HG03520 (cell line): ENCODE data around the gene EVI5.

Experiments used
- ATAC-seq: cut with Tn5 transposase; IDR thresholded peaks from one replicate; pipeline ENCODE4 v1.9.1; 2021; ENCODE audit warnings: mild to moderate bottlenecking, moderate library complexity; ENCODE audit not compliant: unreplicated experiment

Gene EVI5

DNA sequence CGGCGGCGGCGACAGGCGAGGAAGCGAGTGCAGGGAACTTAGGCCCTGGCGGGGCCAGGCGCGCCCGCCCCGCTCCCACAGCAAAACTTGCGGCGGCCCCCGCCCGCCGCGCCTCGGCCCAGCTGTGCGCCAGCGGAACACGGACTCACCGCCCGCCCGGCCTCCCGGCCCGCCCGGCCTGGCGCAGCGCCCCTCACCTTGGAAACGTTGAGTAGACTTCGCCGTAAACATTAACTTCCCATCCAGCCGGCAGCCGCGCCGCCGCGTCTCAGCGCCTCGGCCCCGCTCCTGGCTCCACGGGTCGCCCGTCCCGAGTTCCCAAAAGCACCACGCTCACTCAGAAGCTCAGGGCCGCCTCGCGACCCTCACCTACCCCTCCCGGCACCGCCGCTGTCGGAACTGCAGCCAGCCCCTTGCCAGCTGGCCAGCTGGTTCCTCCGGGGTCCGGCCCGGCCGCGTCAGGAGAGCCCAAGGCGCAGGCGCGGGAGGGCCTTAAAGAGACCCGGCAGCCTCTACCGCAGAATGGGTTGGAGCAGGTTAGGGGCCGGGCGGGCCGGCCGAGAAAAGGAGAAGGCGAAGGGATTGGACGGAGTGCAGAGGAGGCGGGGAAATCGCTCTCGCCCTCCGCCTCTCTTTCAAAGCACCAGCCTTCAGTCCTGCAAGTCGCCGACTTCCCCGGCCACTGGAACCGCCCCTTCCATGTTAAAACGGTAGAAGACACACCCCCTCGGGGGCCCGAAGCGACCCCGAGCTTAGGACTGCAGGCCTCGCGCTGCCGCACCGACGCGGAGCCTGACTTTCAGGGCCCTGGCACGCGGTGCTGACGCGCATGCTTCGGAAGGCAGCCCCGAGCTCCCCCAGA lies at the start of gene EVI5:
Gene EVI5, minus strand, starts transcription at position 470 of the 862 bp plus-strand sequence. CDS start 48,562 bp downstream, outside the sequence.
- peak; percentile 91 for ATAC-seq

DNA sequence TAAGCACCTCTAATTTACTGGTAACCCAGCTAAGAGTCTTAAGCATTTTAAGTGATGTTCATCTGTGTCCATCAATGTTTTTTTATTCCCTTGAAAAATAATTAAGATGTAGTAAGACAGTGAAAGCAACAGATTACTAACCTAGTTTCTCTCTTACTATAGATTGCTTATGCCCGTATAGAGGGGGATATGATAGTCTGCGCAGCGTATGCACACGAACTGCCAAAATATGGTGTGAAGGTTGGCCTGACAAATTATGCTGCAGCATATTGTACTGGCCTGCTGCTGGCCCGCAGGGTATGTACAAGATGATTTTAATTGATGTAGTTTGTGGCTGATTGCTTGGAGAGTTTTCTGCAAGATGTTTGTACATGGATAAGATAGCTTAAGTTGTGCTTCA lies 49.7 kb upstream of the EVI5 start:
- ATAC-seq, result no peak

DNA sequence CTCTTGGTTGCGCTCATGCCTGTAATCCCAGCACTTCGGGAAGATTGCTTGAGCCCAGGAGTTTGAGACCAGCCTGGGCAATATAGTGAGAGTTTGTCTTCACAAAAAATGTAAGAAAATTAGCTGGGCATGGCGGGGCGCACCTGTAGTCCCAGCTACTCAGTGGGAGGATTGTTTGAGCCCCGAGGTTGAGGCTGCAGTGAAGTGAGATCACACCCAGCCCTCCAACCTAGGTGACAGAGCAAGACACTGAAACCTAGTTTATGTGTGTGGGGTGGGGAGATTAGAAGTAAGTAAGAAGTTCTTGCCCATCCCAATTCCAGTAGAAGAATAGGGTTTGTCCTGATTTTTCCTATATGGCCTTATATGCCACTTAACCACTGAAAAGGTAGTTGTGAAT lies 48.9 kb upstream of the EVI5 start:
- ATAC-seq, result no peak

DNA sequence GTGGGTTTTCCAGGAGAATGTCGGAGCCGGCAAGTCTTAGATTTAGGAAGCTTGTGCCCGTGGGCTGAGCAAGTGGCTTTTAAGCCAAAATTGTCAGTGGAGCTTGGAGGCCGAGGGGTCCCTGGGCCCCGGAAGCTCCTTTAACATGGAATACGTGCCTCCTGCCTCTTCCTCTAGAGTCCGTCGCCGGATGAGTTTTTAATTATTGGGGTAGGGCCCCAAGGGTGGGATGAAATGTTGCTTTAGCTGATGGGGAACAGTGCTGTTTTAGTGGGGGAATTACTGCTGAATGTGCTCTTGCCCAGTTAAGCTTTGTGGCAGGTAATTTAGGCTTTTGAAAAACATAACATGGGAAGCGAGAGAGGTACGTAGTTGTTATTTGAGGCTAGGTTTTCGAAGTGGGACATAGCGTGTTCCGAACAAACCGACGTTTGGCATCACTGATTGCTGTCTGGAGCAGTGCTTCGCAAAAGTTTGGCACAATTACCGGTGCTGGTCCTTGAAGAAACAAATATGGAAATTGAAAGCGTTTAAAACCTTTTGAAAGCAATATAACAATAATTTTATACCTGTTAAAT lies 47.7 kb upstream of the EVI5 start:
- no peak for ATAC-seq

DNA sequence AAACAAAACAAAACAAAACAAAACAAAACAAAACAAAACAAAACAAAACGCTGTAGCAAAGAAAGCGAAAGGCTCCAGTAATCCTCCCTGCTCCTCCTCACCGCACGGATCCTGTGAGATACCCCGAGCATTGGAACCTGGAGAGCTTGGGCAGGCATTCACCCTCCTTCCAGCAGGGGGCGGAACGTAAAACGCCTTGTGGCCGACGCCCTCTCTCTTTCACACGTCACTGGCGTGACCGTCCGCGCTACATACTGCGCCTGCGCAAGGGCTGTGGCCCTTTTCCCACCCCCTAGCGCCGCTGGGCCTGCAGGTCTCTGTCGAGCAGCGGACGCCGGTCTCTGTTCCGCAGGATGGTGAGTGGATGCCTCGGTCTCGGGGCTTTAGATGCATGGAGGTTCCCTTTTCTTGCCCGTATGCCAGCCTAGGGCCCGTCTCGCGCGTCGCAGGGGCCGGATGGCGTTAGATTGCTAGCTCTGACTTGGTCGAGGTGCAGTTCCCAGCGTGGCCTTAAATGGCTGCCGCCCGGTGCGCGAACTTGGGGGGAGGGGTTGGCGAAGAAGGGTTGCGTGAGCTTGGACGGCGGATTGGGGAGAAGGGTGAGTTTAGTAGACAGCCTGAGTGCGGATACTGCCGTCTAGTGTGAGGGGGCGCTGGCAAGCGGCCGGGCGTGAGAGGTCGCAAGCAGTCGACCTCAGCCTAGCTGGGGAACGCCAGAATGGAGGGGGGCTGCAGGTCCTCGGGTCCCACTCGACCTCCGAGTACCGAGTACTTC lies 47.0 kb upstream of the EVI5 start, which contains the start of gene RPL5:
Gene RPL5, plus strand, starts transcription at position 279 of the 775 bp plus-strand sequence. Its CDS starts 75 bp downstream, at position 354.
- peak; percentile 89 for ATAC-seq

DNA sequence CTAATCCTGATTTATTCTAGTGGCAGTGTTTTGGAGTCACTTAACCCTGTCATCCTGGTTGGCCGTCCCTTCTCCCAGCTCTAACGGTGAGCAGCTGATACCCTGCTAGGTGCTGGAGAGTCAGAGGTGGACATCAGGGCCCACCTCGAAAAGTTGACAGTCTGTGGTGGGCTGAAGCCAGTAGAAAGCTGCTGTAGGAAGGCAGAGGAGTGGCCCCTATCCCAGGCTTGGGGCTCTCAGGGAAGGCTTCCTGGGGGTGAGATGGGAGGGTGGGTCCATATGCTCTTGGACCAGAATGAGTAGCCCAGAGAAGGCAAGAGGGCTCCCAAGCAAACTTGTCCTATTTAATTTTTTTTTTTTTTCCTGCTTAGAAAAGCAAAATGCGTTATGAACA lies 46.5 kb upstream of the EVI5 start:
- no peak for ATAC-seq

DNA sequence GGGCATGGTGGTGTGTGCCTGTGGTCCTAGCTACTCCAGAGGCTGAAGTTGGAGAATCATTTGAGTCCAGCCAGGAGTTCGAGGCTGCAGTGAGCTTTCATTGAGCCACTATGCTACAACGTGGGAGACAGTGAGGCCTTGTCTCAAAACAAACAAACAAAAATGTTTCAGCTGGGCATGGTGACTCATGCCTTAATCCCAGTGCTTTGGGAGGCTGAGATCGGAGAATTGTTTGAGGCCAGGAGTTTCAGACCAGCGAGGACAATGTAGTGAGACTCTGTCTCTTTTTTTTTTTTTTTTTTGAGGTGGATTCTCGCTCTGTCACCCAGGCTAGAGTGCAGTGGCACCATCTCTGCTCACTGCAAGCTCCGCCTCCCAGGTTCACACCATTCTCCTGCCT lies 41.9 kb upstream of the EVI5 start:
- ATAC-seq, result no peak

DNA sequence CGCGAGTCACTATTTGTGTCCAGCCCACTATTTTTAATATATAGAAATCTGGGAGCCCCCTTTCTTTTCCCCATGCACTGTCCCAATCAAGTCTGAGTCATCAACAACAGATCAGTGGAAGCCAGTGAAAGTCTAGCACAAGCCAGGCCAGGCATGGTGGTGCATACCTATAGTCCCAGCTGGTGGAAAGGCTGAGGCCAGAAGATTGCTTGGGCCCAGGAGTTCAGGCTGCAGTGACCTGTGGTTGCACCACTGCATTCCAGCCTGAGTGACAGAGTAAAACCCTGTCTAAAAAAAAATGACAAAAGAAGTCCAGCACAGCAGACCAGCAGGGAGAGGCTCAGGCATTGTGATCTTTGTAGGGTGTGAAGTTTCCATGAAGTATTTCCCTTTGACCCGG lies 38.0 kb upstream of the EVI5 start:
- ATAC-seq, result no peak

DNA sequence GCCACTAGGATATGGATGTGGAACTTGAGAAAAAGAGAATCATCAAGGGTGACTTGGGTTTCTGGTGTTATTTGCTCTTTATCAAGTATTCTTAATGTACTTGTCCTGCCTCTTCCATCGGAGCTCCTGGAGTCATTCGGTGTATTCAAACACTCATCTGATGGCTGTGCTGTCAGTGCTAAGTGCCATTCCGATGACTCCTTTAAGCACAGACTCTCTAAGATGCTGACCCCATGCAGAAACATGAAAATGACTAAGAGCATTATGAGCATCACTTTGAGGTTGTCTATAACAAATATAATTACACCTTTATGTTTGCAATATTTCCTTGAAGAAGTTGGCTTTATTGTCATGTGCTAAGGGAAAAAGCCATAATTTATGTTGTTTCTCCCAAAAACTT lies 35.6 kb upstream of the EVI5 start:
- ATAC-seq, result no peak

DNA sequence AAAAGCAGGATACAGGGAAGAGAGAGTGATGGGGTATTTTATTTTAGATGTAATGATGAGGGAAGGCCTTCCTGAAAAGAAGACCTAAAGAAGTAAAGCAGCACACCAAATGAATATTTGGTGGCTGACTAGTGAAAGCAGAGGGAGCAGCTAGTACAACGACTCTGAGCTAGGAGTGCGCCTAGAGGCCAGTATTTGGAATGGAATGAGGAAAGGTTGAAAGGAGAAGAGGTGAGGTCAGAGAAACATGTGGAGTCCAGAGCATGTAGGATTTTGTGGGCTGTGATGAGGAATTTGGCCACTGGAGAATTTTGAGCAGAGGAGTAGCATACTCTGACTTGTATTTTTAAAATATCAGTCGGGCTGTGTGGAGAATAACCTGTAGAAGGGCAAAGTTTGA lies 35.1 kb upstream of the EVI5 start:
- no peak for ATAC-seq

DNA sequence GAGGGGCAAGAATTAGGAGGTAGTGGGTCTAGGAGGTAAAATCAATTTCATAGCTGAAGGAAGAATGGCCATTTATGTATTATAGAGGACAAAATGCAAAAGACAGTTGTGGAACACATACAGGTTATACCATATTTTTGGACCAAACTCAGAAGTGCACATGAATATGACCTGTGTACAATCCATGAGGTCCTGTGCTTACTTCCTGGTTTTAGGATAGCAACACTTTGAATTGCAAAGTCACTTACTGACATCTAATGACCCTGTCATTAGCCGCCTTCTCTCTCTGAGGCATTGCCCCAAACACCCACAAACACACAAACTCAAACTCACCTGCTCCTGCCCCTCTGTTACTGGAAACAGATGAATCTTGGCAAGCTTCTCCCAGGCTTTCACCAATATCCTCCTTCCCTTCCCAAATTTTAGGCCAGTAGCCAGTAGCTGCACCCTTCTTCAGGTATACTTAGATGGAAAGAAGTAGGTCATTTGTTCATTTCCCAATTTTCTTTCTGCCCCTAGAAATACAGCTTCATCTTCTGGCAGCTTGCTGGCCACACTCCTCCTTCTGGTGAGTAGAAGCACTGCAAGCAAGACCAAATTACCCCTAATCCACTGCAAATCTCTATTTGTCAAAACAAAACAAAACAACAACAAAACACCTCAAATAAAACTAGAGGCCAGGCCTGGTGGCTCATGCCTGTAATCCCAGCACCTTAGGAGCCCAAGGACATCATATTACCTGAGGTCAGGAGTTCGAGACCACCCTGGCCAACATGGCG lies 33.3 kb upstream of the EVI5 start:
- ATAC-seq, result no peak

DNA sequence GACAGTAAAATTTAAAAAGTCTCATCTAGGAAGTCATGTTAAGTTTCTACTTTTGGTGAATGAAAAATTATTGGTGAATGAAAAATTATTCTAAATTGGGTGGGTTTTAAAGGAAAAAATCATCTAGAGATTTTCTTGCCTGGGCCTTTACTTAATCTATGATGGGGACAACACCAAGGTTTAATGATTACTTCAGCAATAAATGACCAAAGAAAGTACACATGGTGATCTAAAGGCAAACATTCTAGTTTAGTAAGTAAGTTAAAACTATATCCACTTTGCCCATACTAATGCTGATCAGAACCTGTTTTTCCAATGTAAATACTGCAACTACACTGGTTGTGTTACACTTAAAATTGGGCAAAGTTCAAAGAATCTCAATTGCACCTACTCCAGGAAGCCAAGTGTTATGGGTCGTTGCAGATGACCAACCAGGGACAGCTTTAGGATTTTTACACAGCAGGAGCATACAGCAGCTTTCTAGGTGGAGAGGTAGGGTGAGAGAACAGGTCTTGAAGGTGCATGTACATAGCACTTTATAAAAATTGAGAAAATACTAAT lies 32.3 kb upstream of the EVI5 start:
- ATAC-seq, result no peak

DNA sequence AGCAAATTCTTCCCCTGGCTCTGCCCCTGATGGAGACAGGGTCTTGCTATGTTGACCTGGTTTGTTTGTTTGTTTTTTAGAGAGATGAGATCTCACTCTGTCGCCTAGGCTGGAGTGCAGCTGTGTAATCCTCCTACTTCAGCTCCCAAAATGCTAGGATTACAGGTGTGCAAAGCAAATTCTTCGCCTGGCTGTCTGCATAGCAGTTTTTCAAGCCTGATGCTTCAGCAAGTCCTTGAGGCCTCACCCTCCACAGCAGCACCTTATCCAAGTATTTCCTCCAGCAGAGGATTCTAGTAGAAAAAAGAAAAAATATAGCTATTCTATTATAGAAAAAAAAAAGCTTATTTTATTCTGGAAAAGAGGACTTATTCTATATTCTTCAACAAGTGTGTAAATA lies 31.8 kb upstream of the EVI5 start:
- no peak for ATAC-seq

DNA sequence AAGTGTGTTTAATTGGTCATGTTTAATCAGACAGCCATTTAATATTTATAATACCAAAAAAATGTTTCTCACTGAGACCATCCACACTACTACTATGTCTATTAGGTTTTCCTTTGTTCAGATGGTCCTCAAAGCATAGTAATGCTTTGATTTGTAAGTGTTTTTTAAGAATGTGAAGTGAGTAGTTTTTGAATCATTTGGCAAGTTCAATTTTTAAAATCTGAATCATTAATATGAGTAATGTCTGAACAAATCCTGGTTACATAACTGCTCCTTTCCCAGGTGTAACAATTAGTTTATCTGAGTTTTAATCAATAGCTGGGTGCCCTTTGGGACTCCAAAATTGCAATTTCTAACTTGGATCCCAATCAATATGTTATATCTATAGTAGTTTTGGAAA lies 23.5 kb upstream of the EVI5 start:
- ATAC-seq, result no peak

DNA sequence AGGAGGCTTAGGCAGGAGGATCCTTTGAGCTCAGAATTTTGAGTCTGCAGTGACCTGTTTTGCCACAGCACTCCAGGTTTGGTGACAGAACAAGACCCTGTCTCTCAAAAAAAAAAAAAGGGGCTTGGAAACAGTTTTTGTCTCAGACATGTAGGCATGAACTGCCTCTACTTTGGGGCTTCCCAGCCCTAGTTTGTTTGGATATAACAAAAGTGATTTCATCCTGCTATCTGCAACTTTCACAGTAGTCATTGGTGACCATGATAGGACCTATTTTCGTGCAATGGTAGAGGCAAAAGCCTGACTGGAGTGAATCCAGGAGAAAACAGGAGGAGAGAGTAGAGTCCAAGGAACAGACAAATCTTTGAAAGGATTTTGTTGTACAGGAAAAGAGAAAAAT lies 20.3 kb upstream of the EVI5 start:
- ATAC-seq, result no peak

DNA sequence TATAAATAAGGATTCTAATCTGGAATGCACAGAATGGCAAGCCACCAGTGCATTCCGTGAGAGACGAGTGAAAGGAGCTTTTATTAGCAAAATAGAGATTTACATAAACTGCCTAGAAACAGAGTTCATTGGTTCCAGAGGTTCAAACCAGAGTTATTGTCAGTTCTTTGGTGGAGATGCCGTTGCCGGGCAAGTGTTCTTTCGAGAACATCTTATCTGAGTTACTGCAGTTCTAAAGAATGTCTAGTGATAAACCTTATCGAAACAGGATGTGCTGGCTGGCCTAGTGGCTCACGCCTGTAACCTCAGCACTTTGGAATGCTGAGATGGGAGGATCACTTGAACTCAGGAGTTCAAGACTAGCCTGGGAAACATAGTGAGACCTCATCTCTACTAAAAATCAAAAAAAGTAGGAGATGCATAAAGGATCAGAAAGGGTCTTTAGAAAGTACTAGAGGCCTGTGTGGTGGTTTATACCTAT lies 19.9 kb upstream of the EVI5 start:
- ATAC-seq, result peak; percentile 50

DNA sequence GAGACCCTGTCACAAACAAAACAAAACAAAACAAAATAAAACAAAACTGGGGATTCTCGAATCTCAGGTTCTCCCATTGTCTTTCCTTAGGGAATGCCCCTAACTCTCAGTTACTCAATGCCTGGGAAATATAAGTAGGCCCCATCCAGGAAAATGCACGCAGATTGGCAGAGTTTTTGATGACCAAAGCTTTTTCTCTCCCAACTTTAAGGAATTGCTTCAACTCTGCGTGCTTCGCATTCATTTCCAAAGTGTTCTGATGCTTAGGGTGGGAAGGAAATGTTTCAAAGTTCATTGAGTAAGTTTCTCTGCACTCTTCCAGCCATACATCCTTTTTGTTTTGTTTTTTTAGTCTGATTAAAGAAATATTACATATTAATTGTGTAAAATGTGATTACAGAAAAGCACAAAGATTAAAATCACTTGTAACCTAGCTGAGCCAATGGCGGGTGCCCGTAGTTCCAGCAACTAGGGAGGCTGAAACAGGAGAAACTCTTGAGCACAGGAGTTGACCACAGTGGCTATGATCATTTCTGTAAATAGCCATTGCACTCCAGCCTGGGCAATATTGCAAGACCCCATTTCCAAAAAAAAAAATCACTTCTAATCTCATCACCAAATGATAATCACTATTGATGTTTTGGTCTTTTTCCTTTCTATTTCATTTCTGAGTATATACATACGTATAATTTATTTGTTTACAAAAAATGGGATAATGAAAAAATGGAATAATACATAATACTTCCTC lies 18.4 kb upstream of the EVI5 start:
- no peak for ATAC-seq

DNA sequence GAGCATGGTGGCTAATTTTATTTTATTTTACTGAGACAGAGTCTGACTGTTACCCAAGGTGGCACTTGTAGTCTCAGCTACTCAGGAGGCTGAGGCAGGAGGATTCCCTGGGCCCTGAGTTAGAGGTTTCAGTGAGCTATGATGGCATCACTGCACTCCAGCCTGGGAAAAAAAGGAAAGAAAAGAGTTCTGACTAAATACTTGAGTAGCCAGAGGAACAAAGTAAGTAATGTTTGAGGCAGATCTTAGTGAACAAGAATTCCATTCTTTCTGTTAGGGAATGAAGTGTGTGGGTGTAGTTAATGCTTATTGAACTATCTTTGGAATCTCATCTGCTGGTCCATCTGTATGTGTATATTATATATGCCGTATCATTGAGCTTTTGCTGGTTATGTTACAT lies 13.1 kb upstream of the EVI5 start:
- ATAC-seq, result no peak

DNA sequence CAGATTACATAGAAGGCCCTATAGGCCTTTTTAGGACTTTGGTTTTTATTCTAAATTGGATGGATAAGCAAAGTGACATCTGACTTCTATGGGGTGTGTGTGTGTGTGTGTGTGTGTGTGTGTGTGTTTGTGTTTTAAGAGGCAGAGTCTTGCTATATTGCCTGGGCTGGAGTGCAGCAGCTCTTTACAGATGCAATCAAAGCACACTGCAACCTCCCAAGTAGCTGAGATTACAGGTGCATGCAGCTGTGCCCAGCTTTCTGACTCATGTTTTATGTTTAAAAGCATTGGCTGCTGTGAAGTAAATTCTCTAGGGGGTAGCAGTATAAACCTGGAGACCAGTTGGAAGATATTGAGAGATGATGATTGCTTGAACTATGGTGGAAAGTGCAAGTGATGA lies 12.4 kb upstream of the EVI5 start:
- no peak for ATAC-seq

DNA sequence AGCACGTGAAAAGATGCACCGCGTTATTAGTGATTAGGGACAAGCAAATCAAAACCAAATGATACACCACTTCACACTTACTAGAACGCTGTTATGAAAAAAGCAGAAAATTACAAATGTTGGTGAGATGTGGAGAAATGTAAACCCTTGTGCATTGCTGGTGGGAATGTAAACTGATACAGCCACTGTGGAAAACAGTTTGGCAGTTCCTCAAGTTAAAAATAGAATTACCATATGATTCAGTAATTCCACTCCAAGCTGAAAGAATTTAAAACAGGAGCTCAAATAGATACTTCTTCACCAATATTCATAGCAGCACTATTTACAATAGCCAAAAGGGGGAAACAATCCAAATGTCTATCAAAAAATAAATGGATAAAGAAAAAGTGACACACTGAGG lies 10.3 kb upstream of the EVI5 start:
- ATAC-seq, result no peak
